ENCODE results near the gene ARHGAP6. TPM values are rescaled to one million over a fixed set of nuclear protein-coding genes. Genes with fewer than 3 reads are reported as not detected.
"Not testable (repeated sequence)": the region's sequence is repeated elsewhere in the genome, so short reads cannot be mapped to it uniquely, and the experiment has no call there.

Gene ARHGAP6
- total and polyA plus RNA-seq, 2 experiments from 2014 or later = 0.26 to 0.59 TPM

DNA sequence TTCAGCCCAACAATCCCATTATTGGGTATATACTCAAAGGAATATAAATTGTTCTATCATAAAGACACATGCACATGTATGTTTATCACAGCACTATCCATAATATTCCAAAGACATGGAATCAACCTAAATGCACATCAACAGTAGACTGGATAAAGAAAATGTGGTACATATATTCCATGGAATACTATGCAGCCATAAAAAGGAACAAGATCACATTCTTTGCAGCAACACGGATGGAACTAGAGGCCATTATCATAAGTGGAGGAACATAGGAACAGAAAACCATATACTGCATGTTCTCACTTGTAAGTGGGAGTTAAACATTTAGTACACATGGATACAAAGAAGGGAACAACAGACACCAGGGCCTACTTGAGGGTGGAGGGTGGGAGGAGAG, 301.9 kb downstream of the ARHGAP6 start:
- not testable (repeated sequence) for H3K4me3 ChIP-seq; H3K27ac ChIP-seq (ENCODE audit: low read depth); H4K20me1 ChIP-seq (replicated peaks; ENCODE audit: insufficient read depth); H3K27me3 Mint-ChIP-seq (ENCODE audit: insufficient read depth, low read depth, poor library complexity); H3K4me1 Mint-ChIP-seq; H3F3A ChIP-seq (replicated peaks; ENCODE audit: low read depth); H3K9me2 ChIP-seq (ENCODE audit: insufficient read depth); H3K27ac Mint-ChIP-seq; DNase-seq (ENCODE audit: low spot score); H3K4me3 Mint-ChIP-seq; ATAC-seq; H3K4me2 ChIP-seq; H3K4me1 ChIP-seq (ENCODE audit: insufficient read depth); H3K36me3 Mint-ChIP-seq (ENCODE audit: low read depth); H3K27me3 ChIP-seq (ENCODE audit: insufficient read depth); H2AFZ ChIP-seq; H3K79me2 ChIP-seq (replicated peaks; ENCODE audit: insufficient read depth); H3K9me3 Mint-ChIP-seq; H3K36me3 ChIP-seq (ENCODE audit: insufficient read depth)

DNA sequence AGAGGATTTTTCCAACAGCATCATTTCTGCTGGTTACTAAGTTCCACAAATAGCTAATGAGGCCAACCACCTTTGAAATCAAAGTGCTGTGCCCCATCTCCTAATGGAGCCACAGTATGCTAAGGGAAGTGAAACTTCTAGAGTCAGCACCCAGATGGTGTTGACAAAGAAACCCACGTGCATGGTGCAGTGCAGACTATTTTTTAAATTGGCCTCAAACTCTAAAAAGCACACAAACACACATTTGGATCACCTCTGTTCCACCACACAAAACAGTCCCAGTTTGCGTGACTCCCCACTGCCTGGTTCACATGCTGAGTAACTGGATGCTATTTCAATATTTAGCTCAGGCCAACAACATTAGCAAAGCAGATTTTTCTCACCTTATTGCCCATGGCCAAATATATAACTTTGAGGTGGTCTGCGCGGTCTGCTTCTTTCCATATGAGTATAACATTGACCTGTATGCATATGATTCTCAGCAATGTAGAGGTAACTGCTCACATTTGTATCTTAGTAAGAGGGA, 302.6 kb downstream of the ARHGAP6 start:
- Histone ChIP-seq H3K27me3 (ENCODE audit: insufficient read depth) (no peaks in the 10 kb centered on the region), H2AFZ (no peak overlapping the region), H3F3A (replicated peaks; ENCODE audit: low read depth) (no peaks in the 10 kb centered on the region), H3K36me3 (ENCODE audit: insufficient read depth) (no peaks in the 10 kb centered on the region), H3K9me2 (ENCODE audit: insufficient read depth) (no peaks in the 10 kb centered on the region), H3K79me2 (replicated peaks; ENCODE audit: insufficient read depth) (no peaks in the 10 kb centered on the region), H3K4me2 (no peak overlapping the region), H3K4me3 (no peak overlapping the region), H3K27ac (ENCODE audit: low read depth) (no peak overlapping the region), H3K4me1 (ENCODE audit: insufficient read depth) (no peaks in the 10 kb centered on the region), H4K20me1 (replicated peaks; ENCODE audit: insufficient read depth) (no peaks in the 10 kb centered on the region)
- Mint-ChIP-seq H3K27ac (no peak overlapping the region), H3K36me3 (ENCODE audit: low read depth) (no peaks in the 10 kb centered on the region; the same call in 2 of the 3 replicates), H3K4me3 (no peak overlapping the region), H3K4me1 (no peaks in the 10 kb centered on the region), H3K27me3 (ENCODE audit: insufficient read depth, low read depth, poor library complexity) (peaks cover 2% of the 10 kb centered on the region), H3K9me3 (no peaks in the 10 kb centered on the region)
- TF ChIP-seq POLR2AphosphoS5 (IDR thresholded peaks at IDR 0.05; ENCODE audit: low read depth) (no peak), NANOG (IDR thresholded peaks at IDR 0.05; ENCODE audit: borderline replicate concordance) (no peak), EZH2 (IDR thresholded peaks at IDR 0.05; ENCODE audit: low read depth, unreplicated experiment) (no peak), ZNF331 (CRISPR knock-in tag; IDR thresholded peaks at IDR 0.05; ENCODE audit: low read depth) (no peak), EZH2phosphoT487 (IDR thresholded peaks at IDR 0.05; ENCODE audit: unreplicated experiment) (no peak), ZNF114 (CRISPR knock-in tag; IDR thresholded peaks at IDR 0.05) (no peak), CREB1 (CRISPR knock-in tag; IDR thresholded peaks at IDR 0.05; ENCODE audit: low read depth) (no peak)
- TF ChIP-seq, protein P1, sequence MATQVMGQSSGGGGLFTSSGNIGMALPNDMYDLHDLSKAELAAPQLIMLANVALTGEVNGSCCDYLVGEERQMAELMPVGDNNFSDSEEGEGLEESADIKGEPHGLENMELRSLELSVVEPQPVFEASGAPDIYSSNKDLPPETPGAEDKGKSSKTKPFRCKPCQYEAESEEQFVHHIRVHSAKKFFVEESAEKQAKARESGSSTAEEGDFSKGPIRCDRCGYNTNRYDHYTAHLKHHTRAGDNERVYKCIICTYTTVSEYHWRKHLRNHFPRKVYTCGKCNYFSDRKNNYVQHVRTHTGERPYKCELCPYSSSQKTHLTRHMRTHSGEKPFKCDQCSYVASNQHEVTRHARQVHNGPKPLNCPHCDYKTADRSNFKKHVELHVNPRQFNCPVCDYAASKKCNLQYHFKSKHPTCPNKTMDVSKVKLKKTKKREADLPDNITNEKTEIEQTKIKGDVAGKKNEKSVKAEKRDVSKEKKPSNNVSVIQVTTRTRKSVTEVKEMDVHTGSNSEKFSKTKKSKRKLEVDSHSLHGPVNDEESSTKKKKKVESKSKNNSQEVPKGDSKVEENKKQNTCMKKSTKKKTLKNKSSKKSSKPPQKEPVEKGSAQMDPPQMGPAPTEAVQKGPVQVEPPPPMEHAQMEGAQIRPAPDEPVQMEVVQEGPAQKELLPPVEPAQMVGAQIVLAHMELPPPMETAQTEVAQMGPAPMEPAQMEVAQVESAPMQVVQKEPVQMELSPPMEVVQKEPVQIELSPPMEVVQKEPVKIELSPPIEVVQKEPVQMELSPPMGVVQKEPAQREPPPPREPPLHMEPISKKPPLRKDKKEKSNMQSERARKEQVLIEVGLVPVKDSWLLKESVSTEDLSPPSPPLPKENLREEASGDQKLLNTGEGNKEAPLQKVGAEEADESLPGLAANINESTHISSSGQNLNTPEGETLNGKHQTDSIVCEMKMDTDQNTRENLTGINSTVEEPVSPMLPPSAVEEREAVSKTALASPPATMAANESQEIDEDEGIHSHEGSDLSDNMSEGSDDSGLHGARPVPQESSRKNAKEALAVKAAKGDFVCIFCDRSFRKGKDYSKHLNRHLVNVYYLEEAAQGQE (IDR thresholded peaks at IDR 0.05; ENCODE audit: unreplicated experiment) = no peak
- TF ChIP-seq, protein P2, sequence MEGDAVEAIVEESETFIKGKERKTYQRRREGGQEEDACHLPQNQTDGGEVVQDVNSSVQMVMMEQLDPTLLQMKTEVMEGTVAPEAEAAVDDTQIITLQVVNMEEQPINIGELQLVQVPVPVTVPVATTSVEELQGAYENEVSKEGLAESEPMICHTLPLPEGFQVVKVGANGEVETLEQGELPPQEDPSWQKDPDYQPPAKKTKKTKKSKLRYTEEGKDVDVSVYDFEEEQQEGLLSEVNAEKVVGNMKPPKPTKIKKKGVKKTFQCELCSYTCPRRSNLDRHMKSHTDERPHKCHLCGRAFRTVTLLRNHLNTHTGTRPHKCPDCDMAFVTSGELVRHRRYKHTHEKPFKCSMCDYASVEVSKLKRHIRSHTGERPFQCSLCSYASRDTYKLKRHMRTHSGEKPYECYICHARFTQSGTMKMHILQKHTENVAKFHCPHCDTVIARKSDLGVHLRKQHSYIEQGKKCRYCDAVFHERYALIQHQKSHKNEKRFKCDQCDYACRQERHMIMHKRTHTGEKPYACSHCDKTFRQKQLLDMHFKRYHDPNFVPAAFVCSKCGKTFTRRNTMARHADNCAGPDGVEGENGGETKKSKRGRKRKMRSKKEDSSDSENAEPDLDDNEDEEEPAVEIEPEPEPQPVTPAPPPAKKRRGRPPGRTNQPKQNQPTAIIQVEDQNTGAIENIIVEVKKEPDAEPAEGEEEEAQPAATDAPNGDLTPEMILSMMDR (conservative IDR thresholded peaks at IDR 0.05; ENCODE audit: low read depth in 2 of 2) = no peak
- TF ChIP-seq, protein P3, sequence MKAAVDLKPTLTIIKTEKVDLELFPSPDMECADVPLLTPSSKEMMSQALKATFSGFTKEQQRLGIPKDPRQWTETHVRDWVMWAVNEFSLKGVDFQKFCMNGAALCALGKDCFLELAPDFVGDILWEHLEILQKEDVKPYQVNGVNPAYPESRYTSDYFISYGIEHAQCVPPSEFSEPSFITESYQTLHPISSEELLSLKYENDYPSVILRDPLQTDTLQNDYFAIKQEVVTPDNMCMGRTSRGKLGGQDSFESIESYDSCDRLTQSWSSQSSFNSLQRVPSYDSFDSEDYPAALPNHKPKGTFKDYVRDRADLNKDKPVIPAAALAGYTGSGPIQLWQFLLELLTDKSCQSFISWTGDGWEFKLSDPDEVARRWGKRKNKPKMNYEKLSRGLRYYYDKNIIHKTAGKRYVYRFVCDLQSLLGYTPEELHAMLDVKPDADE (IDR thresholded peaks at IDR 0.05) = no peak
- ATAC-seq = no peak
- DNase-seq (ENCODE audit: low spot score) = no peak

DNA sequence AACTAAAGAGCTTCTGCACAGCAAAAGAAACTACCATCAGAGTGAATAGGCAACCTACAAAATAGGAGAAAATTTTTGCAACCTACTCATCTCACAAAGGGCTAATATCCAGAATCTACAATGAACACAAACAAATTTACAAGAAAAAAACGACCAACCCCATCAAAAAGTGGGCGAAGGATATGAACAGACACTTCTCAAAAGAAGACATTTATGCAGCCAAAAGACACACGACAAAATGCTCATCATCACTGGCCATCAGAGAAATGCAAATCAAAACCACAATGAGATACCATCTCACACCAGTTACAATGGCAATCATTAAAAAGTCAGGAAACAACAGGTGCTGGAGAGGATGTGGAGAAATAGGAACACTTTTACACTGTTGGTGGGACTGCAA, 304.1 kb downstream of the ARHGAP6 start:
- not testable (repeated sequence) for H3K36me3 Mint-ChIP-seq (ENCODE audit: low read depth); H3K4me2 ChIP-seq; H3K27me3 Mint-ChIP-seq (ENCODE audit: insufficient read depth, low read depth, poor library complexity); ATAC-seq; H3K9me3 Mint-ChIP-seq; H3K27ac ChIP-seq (ENCODE audit: low read depth); H3K79me2 ChIP-seq (replicated peaks; ENCODE audit: insufficient read depth); H2AFZ ChIP-seq; H3K27me3 ChIP-seq (ENCODE audit: insufficient read depth); H3K4me3 Mint-ChIP-seq; H3K4me1 ChIP-seq (ENCODE audit: insufficient read depth); H3K4me1 Mint-ChIP-seq; H3K27ac Mint-ChIP-seq; H3K4me3 ChIP-seq; H4K20me1 ChIP-seq (replicated peaks; ENCODE audit: insufficient read depth); DNase-seq (ENCODE audit: low spot score); H3F3A ChIP-seq (replicated peaks; ENCODE audit: low read depth); H3K9me2 ChIP-seq (ENCODE audit: insufficient read depth); H3K36me3 ChIP-seq (ENCODE audit: insufficient read depth)

DNA sequence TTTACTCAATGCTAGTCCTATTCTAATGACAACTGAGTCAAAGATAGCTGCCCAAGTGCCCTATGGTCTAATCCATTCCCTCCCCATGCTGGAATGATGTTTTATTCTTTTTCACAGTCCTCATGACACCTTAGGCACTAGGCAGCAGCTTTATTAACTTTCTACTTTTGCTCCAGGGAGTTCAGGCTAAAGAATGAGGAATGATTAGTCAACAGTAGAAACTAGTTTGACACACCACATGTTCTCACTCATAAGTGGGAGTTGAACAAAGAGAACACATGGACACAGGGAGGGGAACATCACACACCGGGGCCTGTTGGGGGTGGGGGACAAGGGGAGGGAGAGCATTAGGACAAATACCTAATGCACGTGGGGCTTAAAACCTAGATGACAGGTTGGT, 309.8 kb downstream of the ARHGAP6 start:
- H3K9me2 ChIP-seq (ENCODE audit: insufficient read depth); H4K20me1 ChIP-seq (replicated peaks; ENCODE audit: insufficient read depth); H3K27ac Mint-ChIP-seq; H3F3A ChIP-seq (replicated peaks; ENCODE audit: low read depth); H3K4me3 Mint-ChIP-seq; H3K36me3 Mint-ChIP-seq (ENCODE audit: low read depth); ATAC-seq; H3K4me3 ChIP-seq; H3K9me3 Mint-ChIP-seq; DNase-seq (ENCODE audit: low spot score); H3K79me2 ChIP-seq (replicated peaks; ENCODE audit: insufficient read depth); H3K27ac ChIP-seq (ENCODE audit: low read depth); H2AFZ ChIP-seq; H3K4me2 ChIP-seq; H3K27me3 ChIP-seq (ENCODE audit: insufficient read depth); H3K27me3 Mint-ChIP-seq (ENCODE audit: insufficient read depth, low read depth, poor library complexity); H3K4me1 ChIP-seq (ENCODE audit: insufficient read depth); H3K4me1 Mint-ChIP-seq; H3K36me3 ChIP-seq (ENCODE audit: insufficient read depth): not testable (repeated sequence)
